ENCODE results near the gene PER2. TPM values are rescaled to one million over a fixed set of nuclear protein-coding genes. Genes with fewer than 3 reads are reported as not detected.
"Not testable (repeated sequence)": the region's sequence is repeated elsewhere in the genome, so short reads cannot be mapped to it uniquely, and the experiment has no call there.

Gene PER2
- total RNA-seq, 2 donors from 2014 or later: 6.4 to 8.1 TPM

DNA sequence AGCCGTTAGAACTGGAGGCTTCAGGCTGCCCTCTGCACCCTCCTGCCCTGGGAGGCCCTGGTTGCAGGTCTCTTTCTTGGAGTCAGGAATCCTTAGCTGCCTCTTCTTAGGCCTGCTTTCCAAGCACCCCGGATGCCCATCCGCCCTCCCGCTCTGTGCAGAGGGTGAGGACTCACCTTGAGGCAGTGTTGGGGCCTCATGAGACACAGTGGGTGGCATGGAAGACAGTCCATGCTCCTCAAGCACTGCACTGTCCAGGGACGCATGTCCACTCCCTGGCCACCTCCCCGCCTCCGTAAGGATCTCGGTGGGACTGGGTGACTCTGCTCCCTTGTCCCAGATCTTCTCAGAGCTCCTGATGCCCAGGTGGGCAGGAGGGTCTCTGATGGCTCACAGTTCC, 26.2 kb upstream of the PER2 start:
- no peak for ATAC-seq
- intact Hi-C loops (cut with DNase I): no loop called here
- no peak for DNase-seq

DNA sequence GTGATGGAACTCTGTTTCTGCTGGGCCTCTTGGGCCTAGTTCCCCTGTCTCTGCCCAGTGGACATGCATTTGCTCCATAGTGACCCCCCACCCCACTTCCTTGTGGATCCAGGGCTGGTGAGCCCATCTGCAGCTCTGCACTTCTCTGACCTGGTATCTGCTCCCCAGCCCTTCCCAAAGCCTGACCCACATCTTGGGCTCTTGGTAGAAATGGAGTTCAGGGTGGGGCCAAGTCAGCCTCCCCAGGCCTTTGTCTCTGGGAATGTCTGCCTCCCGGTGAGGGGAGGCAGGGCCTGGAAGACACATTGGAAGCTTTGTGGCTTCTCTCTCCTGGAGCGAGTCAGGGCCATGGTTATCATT, 25.6 kb upstream of the PER2 start:
- ATAC-seq (no peak), DNase-seq (no peak)
- intact Hi-C loops (cut with DNase I): no loop called here

DNA sequence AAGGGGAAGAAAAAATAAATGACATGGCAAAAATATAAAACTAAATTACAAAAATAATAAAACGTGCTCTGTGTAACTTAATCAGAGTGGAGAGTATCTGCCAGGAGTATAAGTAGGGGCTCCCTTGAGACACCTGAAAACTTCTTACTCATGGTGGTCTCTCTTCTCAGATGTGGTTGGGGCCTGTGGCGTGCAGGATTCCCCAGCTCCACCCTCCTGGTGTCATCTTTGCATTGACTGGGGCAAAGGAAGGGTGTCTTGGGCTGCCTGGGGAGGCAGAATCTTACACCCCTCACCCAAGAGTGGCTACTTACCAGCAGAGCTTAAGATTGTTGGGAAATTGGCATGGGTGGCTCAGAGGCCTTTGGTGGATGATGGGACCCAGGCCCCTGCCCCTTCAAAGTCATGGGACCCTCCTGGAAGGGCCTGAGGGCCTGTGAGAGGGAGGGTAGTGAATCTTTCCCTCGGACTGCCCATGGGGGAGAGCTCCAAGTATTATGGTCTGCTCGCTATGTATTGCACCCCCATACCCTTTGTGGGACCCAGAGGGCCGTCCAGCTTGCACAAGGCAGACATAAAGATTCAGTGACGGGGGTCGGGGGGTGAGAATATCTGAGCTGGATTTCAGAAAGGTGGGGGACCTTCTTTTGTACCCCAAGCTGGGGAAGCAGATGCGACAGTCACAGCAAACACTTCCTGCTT, 25.0 kb upstream of the PER2 start:
- ATAC-seq (no peak), DNase-seq (no peak)
- intact Hi-C loops (cut with DNase I): no loop called here

DNA sequence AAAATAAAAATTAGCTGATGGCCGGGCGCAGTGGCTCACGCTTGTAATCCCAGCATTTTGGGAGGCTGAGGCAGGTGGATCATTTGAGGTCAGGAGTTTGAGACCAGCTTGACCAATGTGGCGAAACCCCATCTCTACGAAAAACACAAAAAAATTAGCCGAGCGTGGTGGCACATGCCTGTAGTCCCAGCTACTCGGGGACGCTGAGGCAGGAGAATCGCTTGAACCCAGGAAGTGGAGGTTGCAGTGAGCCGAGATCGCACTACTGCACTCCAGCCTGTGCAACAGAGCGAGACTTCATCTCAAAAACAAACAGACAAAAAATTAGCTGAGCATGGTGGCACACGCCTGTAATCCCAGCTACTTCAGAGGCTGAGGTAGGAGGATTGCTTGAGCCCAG, 22.3 kb upstream of the PER2 start:
- ATAC-seq, DNase-seq: not testable (repeated sequence)

DNA sequence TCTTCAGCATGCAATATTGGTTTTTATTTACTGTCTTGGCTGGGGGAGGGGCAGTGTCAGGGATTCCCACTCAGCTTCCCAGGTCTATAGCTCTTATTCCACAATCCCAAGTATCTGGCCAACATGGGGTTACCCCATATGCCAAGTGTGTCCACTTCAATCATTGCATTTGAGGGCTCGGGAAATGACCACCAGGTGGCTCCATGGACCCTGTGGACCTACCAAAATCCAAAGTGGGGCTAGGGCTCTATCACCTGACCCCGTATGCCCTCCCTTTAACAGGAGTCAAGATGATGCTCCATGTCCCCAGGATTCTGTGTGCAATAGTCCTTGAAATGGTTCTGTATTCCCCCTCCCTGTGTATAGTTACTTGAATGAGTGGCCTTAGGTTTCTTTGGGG, 19.8 kb upstream of the PER2 start:
- DNase-seq: no peak
- intact Hi-C loops (cut with DNase I): no loop called here
- no peak for ATAC-seq

More for the DNA sequence above, 22.3 kb upstream of the PER2 start:
- intact Hi-C loops (cut with DNase I): not testable (repeated sequence)

DNA sequence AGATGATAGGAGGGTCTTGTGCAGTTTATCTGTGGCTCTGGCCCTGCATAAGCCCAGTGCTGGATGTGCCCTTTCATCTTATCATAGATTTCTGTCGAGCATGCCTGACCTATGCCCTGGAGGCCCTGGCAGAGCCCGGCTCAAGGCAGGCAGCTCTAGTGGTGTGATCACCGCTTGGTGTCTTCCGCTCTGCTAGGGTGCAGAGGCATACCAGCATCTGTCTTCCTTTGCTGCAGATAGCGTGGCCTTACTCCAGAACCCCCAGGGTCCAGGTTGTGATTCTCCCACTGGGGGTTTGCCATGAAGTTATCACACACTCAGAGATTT, 18.2 kb upstream of the PER2 start:
- DNase-seq: no peak
- ATAC-seq: peak in 1 of 2 donors; percentile 53
- intact Hi-C loops (cut with DNase I): no loop called here

DNA sequence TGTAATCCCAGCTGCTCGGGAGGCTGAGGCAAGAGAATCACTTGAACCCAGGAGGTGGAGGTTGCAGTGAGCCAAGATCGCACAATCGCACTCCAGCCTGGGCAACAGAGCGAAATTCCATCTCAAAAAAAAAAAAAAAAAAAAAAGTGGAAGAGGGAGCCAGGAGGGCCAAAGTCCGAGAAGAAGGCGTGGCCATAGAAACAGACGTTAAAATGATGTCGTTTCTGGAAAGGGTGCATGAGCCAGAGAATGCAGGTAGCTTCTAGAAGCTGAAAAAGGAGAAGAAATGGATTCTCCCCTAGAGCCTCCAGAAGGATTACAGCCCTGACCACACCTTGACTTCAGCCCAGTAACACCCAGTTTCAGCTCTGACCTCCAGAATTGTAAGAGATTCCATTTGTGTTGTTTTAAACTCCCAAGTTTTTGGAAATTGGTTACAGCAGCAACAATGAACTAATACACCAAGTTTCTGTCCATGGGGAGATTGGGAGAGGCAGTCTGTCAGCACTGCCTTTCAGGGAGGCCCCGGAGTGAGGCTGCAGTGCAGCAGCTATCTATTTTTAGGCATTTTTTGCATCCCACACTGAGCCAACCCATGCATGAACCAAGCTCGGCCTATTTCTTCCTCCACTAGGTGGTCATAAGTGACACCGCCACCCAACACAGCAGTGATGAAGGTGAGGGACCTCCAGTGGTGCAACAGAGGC, 17.7 kb upstream of the PER2 start:
- no peak for DNase-seq
- no peak for ATAC-seq
- intact Hi-C loops (cut with DNase I): no loop called here

DNA sequence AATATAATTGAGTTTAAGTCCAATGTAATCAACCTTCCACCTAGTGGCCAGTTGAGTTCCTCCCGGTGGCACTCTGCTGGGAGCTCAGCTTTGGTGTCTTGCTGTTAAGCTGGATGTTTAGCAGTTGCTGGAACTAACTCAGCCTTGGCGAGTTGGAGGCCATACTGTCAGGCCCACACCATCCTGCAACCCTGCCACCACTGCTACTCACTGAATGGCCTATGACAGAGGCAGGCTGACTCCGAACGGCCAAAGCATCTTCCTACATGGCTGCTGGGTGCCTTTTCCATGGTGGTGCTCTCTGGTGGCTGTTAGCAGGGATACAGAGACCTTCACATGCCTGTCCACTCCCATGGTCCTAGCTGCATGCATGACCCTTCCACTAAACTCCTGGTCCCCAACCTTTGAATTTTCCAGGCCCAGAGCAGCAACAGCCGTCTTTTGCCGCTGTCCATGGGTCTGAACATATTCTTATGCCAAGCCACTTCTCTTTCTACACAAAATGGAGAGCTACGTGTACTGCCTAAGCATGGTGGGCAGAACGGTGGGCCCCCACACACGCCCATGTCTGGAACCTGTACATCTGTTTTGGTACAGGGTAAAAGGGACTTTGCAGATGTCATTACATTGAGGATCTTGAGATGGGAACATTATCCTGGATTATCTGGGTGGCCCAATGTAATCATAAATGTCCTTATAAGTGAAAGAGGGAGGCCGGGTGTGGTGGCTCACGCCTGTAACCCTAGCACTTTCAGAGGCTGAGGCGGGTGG, 16.9 kb upstream of the PER2 start:
- intact Hi-C loops (cut with DNase I): no loop called here
- DNase-seq (no peak), ATAC-seq (no peak)

DNA sequence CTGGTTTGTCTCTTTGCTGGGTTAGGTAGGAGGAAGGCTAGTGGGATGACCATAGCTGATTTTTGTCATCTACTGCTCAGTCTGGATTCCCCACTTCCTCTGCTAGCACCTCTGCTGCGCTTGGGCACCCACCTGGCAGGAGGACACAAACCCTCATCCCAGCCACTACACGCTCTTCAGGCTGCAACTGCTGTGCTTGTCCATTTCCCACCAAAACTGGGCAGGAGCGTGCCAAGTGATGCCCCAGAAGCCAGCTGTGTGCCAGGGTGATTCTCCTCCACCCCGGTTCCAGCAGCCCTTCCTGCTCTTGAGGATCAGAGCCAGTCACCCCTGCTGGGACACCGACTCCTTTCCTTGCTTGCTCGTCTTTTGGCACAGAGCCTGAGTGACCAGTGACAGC, 15.7 kb upstream of the PER2 start:
- DNase-seq (no peak), ATAC-seq (no peak)
- intact Hi-C loops (cut with DNase I): no loop called here

DNA sequence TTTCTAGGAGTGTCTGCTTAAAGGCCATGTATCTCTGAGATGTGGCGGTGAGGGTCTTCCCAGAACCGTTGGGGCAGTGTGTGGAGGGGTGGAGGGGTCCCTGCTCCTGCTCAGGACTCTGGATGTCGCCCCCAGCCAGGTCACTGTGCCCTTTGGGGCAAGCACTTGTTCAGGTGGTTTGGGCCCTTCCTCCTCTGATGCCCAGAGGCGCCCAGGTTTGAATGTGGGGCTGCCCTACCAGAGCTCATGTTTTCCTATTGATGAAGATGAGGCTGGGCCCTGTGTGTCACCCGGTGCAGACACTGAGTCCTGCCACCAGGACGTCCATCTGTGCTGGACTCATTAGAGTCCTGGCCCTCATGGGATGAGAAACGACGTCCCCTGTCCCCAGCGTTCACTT, 14.3 kb upstream of the PER2 start:
- intact Hi-C loops (cut with DNase I): no loop called here
- ATAC-seq (no peak), DNase-seq (no peak)

DNA sequence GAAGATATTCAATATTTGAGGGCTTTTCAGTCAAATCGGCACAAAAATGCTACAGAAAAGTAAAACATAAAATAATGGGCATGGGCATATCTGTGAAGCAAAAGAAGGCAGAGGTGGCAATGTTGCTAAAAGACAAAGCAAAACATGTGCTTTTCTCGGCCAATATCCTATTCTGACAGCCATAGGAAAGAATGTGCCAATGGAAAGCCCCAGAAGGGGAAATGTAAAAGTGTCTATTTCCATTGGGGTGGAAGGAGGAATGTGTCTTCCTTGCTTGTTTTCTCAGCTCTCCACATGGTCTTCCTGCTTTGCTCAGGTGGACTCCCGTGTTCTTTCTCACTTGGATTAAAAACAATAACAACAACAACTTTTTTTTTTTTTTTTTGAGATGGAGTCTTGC, 13.7 kb upstream of the PER2 start:
- no peak for DNase-seq
- ATAC-seq: no peak
- intact Hi-C loops (cut with DNase I): no loop called here

DNA sequence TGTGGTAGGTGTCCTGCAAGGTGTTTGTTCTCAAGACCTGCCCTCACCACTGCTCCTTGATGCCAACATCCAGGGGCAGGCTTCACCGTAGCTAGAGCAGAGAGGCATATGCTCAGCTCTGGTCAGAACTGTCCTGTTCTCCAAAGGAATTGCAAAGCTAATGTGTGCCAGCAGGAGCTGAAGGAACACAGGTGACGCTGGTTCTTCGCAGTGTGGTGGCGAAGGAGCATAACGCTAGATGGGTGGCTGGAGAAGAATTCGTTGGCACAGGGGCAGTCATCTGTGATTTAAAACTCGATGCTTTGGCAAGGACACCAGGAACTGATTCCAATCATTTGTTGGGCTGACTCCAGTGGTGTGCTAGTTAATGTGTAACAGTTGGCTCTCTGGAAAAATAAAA, 11.4 kb upstream of the PER2 start:
- DNase-seq: no peak
- ATAC-seq: no peak
- intact Hi-C loops (cut with DNase I): no loop called here

DNA sequence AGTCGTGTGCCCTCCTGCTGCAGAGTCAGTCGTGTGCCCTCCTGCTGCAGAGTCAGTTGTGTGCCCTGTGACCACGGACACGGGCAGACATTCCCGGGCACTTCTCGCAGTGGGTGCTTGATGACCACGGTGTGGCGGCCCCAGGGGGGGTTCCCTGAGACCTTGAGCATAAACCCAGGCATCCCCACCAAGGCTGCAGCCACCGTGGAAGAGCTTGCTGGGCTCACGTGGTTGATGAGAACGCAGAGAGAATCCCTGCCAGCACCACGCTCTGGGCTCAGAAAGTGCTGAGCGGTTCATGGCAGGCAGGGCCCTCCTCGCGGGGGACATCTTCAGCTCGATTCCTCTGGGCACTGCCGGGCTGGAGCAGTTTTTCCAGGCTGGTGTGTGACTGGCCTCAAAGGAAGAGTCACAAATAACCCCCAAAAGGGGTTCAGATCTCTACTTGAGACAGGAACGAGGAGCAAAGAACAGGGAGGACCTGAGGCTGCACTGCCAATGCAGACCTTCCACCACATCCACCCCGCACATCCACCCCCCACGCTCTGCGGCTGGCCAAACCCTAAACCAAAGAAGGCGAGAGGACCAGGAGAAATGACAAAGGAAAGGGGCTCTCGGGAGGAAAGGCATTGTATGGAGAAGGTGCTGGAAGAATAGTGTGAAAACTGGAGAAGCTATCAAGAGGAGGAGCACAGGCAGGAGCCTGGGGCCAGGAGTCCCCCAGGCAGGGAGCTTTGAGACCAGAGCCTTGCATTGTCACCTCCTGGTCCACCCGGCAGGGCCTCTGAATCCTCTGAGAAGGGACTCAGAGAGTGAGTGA, 8.4 kb upstream of the PER2 start:
- intact Hi-C loops (cut with DNase I): no loop called here
- DNase-seq (no peak), ATAC-seq (no peak)

DNA sequence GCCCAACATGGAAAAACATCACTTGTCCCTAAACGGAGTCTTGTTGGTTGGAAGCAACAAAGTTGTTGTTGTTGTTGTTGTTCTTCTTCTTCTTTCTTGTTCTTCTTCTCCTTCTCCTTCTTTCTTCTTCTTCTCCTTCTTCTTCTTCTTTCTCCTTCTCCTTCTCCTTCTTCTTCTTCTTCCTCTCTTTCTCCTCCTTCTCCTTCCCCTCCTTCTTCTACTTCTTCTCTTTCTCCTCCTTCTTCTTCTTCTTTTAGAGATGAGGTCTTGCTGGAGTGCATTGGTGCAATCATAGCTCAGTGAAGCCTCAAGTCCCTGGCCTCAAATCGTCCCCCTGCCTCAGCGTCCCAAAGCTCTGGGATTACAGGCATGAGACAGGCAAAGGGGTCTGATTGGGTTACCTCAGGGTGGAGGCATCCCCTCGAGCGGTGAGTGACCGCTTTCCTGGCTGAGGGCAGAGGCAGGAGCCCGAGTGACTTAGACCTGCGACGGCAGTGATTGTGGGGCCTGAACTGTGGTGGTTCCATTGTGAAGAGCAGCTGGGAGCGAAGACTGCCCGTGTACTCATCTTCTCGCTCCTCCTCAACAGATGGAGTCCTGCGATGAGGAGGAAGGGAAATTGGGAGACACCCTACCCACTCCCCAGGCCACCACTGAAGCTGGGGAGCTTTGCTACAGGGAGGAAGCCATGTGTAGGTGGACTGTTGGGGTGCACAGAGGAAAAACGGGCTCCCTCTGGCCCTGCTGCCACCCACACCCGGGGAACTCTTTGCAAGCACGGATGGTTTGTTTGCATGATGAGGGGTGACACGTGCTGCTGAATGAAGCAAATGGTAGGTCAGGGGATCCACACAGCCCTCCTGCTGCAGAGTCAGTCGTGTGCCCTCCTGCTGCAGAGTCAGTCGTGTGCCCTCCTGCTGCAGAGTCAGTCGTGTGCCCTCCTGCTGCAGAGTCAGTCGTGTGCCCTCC, 7.0 kb upstream of the PER2 start:
- no peak for DNase-seq
- no peak for ATAC-seq
- intact Hi-C loops (cut with DNase I): no loop called here

DNA sequence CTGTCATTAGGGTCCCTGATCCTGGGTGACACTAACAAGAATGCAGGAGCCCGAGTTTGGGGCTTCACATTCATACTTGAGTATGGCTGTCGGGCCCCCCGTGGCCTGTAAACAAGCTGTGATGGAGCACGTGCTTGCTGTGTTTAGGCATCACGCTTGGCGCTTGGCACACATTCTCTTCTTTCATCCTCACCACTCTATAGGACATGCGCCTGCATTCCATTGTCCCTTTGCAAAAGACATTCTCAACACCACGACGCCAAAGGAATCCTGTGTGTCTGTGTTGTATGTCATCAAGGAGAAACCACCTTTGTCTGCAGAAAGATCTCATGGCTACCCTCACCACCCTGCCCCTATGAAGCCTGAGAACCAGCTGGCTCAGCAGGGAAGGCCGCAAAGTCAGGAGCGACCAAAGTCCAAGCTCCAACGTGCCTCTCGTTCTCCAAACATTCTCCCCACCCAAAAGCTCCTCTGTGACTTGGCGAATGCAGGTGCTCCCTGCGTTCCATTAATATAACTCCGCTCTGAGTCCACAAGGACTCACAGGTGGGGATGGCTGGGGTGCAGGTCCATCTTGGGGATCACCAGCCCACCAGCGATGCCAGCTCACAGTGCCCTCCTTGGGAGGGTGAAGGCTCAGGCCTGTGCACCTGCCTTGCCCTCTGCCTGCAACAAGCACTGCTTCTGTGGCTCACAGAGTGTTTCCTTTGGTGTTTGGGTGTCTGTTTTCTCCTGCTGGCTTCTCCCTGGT, 6.2 kb upstream of the PER2 start:
- no peak for DNase-seq
- ATAC-seq: no peak
- intact Hi-C loops (cut with DNase I): loop anchor here in 1 of 2 donors (1.0 kb wide), 1 partner anchor 15 kb away; no protein-coding TSS in a partner anchor

DNA sequence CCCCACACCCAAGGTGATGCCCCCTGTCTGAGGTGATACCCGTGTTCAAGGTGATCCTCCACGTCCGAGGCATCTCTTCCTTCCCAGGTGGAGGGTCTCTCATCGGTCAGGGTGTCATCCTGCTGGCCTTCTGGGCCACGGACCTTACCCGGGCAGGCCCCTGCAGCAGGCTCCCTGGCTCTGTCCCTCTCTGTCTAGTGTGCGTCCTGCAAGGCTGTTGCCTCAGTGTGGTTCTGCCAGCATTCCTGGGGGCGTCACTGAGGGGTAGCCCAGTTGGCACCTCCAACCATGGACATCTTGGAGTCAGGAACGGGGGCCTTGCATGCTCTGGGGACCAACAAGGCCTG, 5.6 kb upstream of the PER2 start:
- DNase-seq (no peak), ATAC-seq (no peak)
- intact Hi-C loops (cut with DNase I): loop anchor here in 1 of 2 donors (1.0 kb wide), 1 partner anchor 15 kb away; no protein-coding TSS in a partner anchor

DNA sequence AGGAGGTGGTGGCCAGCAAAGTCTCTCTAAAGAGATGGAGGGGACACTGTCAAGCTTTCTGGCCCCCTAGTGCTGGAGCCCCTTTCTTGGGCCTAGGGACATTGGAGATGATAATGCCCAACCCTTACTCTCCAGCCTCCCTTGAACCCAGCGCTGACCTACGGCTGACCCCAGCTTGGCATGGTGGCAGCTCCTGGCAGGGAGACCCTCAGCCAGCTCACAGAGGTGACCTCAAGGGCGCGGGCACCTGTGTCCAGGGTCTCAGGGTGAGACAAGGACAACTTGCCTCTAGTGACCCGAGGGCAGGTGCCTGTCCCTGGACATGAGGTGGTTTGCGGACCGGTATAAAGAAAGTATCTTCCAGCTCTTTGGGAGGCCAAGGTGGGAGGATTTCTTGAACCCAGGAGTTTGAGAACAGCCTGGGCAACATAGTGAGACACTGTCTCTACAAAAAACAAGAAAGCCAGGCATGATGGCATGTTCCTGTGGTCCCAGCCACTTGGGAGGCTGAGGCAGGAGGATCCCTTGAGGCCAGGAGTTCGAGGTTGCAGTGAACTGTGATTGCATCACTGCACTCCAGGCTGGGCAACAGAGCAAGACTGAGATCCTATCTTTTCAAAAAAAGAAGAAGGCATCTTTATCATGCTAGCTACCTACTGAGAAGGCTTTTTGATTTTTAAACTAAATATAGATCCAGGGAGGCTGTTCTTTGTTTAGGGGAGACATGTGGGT, 3.3 kb upstream of the PER2 start:
- no peak for DNase-seq
- ATAC-seq: no peak
- intact Hi-C loops (cut with DNase I): no loop called here

All from left cardiac atrium (tissue), 4 donors.